Effector memory CD4-positive, alpha-beta T cell (primary cell): ENCODE results near the gene CCDC39.

Experiments used
- DNase-seq, 3 donors: peaks; one replicate each; pipeline ENCODE4 v3.0.0-alpha.2; 2020
- H3K27ac ChIP-seq: 2 replicates; pipeline ENCODE4 v1.7.0; 2013; ENCODE audit warnings: mild to moderate bottlenecking, low read length, moderate library complexity; ENCODE audit not compliant: insufficient read depth, poor library complexity, severe bottlenecking
- H3K27me3 ChIP-seq: replicated peaks from 2 replicates; pipeline ENCODE4 v1.7.0; 2013; ENCODE audit warnings: mild to moderate bottlenecking, low read length; ENCODE audit not compliant: insufficient read depth, control insufficient read depth, poor library complexity, severe bottlenecking
- H3K36me3 ChIP-seq: 2 replicates; pipeline ENCODE4 v1.7.0; 2013; ENCODE audit warnings: mild to moderate bottlenecking, low read length, moderate library complexity; ENCODE audit not compliant: control insufficient read depth, insufficient read depth
- H3K4me1 ChIP-seq: 2 replicates; pipeline ENCODE4 v1.7.0; 2013; ENCODE audit warnings: low read length, mild to moderate bottlenecking; ENCODE audit not compliant: control insufficient read depth, insufficient read depth, poor library complexity, severe bottlenecking
- H3K4me3 ChIP-seq: 2 replicates; pipeline ENCODE4 v1.7.0; 2013; ENCODE audit warnings: low read length, low read depth, mild to moderate bottlenecking; ENCODE audit not compliant: insufficient read depth, poor library complexity, severe bottlenecking
- H3K9me3 ChIP-seq: 2 replicates; pipeline ENCODE4 v1.7.0; 2013; ENCODE audit warnings: mild to moderate bottlenecking, low read length, moderate library complexity; ENCODE audit not compliant: control insufficient read depth
- total RNA-seq, 3 donors: gene quantifications; one replicate each; lab custom pipeline; 2026; lab: John Stamatoyannopoulos, UW

The CCDC39 gene
- 0 to 0.19 (median 0.09) reads per million in 3 donors for total RNA-seq

- DNase-seq = peak in 2 of 3 donors; percentile 11 to 12
- Histone ChIP-seq H3K4me3 (peak within 1 kb of the TSS; percentile 79), H3K36me3 (no peaks in the 10 kb centered on the region), H3K27ac (no peak within 1 kb of the TSS), H3K27me3 (peaks cover 7% of the 10 kb centered on the region), H3K9me3 (no peaks in the 10 kb centered on the region), H3K4me1 (peaks cover 15% of the 10 kb centered on the region)
These were observed at the start of gene CCDC39 for GRCh38 chr3:180679178-180680096. CCDC39 (minus strand) TSS chr3:180679489; CDS start chr3:180679380, 109 bp downstream.

- H3K27me3 ChIP-seq = no peaks in the 10 kb centered on the region
- no peaks in the 10 kb centered on the region for H3K9me3 ChIP-seq
These were observed 40.7 kb upstream of the CCDC39 start for GRCh38 chr3:180720012-180720411.

GRCh38 chr3:180707896-180708295 lies 28.6 kb upstream of the CCDC39 start:
- no peaks in the 10 kb centered on the region for H3K9me3 ChIP-seq

More at GRCh38 chr3:180720012-180720411, 40.7 kb upstream of the CCDC39 start:
- Histone ChIP-seq H3K4me3 (no peak overlapping the region), H3K4me1 (no peaks in the 10 kb centered on the region), H3K27ac (no peak overlapping the region), H3K36me3 (no peaks in the 10 kb centered on the region)
- DNase-seq = no peak

GRCh38 chr3:180705619-180706018 lies 26.3 kb upstream of the CCDC39 start:
- no peak for DNase-seq
- Histone ChIP-seq H3K27me3 (peaks cover 5% of the 10 kb centered on the region), H3K27ac (no peak overlapping the region), H3K9me3 (no peaks in the 10 kb centered on the region), H3K4me1 (no peaks in the 10 kb centered on the region), H3K36me3 (no peaks in the 10 kb centered on the region), H3K4me3 (no peak overlapping the region)

More at GRCh38 chr3:180707896-180708295, 28.6 kb upstream of the CCDC39 start:
- no peak overlapping the region for H3K4me3 ChIP-seq
- DNase-seq = no peak
- H3K27me3 ChIP-seq = peaks cover 5% of the 10 kb centered on the region
- no peaks in the 10 kb centered on the region for H3K4me1 ChIP-seq
- no peak overlapping the region for H3K27ac ChIP-seq
- H3K36me3 ChIP-seq = no peaks in the 10 kb centered on the region

GRCh38 chr3:180704532-180704931 lies 25.2 kb upstream of the CCDC39 start:
- no peaks in the 10 kb centered on the region for H3K9me3 ChIP-seq
- no peaks in the 10 kb centered on the region for H3K4me1 ChIP-seq
- H3K36me3 ChIP-seq = no peaks in the 10 kb centered on the region
- DNase-seq = no peak
- H3K27me3 ChIP-seq = peaks cover 5% of the 10 kb centered on the region
- no peak overlapping the region for H3K4me3 ChIP-seq
- no peak overlapping the region for H3K27ac ChIP-seq

GRCh38 chr3:180700941-180701340 lies 21.7 kb upstream of the CCDC39 start:
- Histone ChIP-seq H3K27me3 (no peaks in the 10 kb centered on the region), H3K36me3 (no peaks in the 10 kb centered on the region), H3K9me3 (no peaks in the 10 kb centered on the region), H3K4me3 (no peak overlapping the region), H3K4me1 (no peaks in the 10 kb centered on the region), H3K27ac (no peak overlapping the region)
- DNase-seq = no peak

DNA sequence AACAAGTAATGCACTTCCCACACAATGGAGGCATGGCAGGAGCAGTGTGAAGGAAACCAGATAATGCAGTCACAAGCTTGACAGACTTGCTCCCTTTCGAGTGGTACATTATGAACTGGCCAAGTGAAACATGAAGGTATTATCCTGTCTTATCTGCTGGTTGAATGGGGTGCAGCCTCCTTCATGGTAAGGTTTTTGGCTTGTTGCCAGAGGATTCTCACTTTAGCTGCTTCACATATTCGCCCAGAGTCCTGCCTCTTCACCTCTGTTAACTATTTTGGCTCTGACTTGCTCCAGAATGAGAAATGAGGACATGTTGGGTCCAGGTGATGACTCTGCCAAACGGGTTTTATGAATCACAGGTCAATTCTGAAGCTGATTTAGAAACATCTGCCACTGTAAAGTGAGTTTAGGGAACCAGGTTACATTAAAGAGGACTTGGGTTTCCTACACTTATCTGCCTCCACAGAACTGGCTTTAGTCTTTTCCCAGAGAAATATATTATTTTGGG lies 19.5 kb upstream of the CCDC39 start:
- H3K27ac ChIP-seq = no peak overlapping the region
- H3K27me3 ChIP-seq = no peaks in the 10 kb centered on the region
- H3K4me3 ChIP-seq = no peak overlapping the region
- H3K36me3 ChIP-seq = no peaks in the 10 kb centered on the region
- no peaks in the 10 kb centered on the region for H3K9me3 ChIP-seq
- DNase-seq = no peak
- H3K4me1 ChIP-seq = no peaks in the 10 kb centered on the region

GRCh38 chr3:180694321-180694720 lies 15.0 kb upstream of the CCDC39 start:
- Histone ChIP-seq H3K4me3 (no peak overlapping the region), H3K4me1 (no peaks in the 10 kb centered on the region), H3K27ac (no peak overlapping the region), H3K9me3 (no peaks in the 10 kb centered on the region), H3K36me3 (no peaks in the 10 kb centered on the region), H3K27me3 (no peaks in the 10 kb centered on the region)
- DNase-seq = no peak

DNA sequence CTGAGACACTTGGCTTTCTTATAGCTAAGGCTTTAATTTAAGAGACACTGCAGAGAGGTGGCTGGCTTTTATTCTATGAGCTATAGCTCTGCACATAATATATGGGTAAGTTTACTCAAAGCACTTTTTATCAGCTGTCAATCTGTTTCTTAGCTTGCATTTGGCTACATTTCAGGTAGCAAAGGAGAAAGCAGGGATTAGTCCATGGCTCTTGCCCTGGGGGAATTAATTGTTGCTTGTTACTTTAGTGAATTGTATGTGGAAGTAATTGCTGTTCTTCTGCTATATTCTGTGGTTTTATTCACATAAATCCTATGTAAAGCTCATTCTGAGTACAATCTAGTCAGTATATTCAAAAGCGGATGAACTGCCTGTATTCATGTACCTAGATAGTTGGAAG lies 14.4 kb upstream of the CCDC39 start:
- H3K27me3 ChIP-seq = no peaks in the 10 kb centered on the region
- no peak overlapping the region for H3K27ac ChIP-seq
- H3K4me1 ChIP-seq = no peaks in the 10 kb centered on the region
- no peak overlapping the region for H3K4me3 ChIP-seq
- H3K9me3 ChIP-seq = no peaks in the 10 kb centered on the region
- DNase-seq = no peak
- no peaks in the 10 kb centered on the region for H3K36me3 ChIP-seq

GRCh38 chr3:180690061-180690460 lies 10.8 kb upstream of the CCDC39 start:
- Histone ChIP-seq H3K4me1 (no peaks in the 10 kb centered on the region), H3K9me3 (no peaks in the 10 kb centered on the region), H3K4me3 (no peak overlapping the region), H3K27me3 (no peaks in the 10 kb centered on the region), H3K27ac (no peak overlapping the region), H3K36me3 (no peaks in the 10 kb centered on the region)
- no peak for DNase-seq
